Omental fat pad (tissue), 4 donors: Measurements from ENCODE around the gene MAPT. TPM values are rescaled to one million over a fixed set of nuclear protein-coding genes. Genes with fewer than 3 reads are reported as not detected.
"Not testable (repeated sequence)": the region's sequence is repeated elsewhere in the genome, so short reads cannot be mapped to it uniquely, and the experiment has no call there.

ENCODE experiments used
- ATAC-seq: fragments of 150-250 bp; one replicate; pipeline ENCODE4 v1.9.1; 2016; ENCODE audit warnings: mild to moderate bottlenecking, moderate library complexity; ENCODE audit not compliant: low FRiP score
- DNase-seq: peaks from one replicate; pipeline ENCODE4 v3.0.0-alpha.2; 2019; ENCODE audit warnings: low spot score
- total RNA-seq, 4 donors: library from RNA; depleted of rRNA; stranded (reverse); fragments of >200 nt; gene quantifications; one replicate each; pipeline ENCODE4 v1.1.0, GENCODE V29; 2016
- TF ChIP-seq, protein P1 (sequence below), 3 donors: fragments of 450-650 bp; IDR thresholded peaks; one replicate each; pipeline ENCODE4 v1.5.1; 2016 to 2017; ENCODE audit warnings: antibody characterized with exemption in 3 of 3, mild to moderate bottlenecking in 3 of 3, moderate library complexity in 2 of 3

The MAPT gene
- total RNA-seq, 4 donors from 2014 or later, result 4.3 to 18.2 (median 6.4) TPM

DNA sequence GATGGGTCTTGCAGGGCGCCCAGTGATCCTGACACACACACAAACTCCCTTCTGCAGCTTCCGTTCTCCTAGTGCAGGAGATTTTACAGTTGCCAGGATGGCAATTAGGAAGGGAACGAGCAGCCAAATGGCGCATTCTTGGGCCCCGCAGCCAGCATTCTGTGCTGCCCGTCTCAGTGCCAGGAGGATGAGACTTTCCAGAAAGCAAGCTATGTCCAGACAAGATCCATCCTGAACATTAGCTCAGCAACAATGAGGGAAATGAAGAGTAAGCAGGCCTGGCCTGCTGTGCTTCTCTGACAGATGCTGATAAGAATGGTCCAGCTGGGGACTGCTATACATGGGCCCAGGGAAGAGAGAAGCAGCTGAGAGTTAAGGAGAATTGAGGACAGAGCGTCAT, 33.2 kb upstream of the MAPT start:
- ATAC-seq, result no peak
- no peak for DNase-seq
- TF ChIP-seq, protein P1, sequence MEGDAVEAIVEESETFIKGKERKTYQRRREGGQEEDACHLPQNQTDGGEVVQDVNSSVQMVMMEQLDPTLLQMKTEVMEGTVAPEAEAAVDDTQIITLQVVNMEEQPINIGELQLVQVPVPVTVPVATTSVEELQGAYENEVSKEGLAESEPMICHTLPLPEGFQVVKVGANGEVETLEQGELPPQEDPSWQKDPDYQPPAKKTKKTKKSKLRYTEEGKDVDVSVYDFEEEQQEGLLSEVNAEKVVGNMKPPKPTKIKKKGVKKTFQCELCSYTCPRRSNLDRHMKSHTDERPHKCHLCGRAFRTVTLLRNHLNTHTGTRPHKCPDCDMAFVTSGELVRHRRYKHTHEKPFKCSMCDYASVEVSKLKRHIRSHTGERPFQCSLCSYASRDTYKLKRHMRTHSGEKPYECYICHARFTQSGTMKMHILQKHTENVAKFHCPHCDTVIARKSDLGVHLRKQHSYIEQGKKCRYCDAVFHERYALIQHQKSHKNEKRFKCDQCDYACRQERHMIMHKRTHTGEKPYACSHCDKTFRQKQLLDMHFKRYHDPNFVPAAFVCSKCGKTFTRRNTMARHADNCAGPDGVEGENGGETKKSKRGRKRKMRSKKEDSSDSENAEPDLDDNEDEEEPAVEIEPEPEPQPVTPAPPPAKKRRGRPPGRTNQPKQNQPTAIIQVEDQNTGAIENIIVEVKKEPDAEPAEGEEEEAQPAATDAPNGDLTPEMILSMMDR (IDR thresholded peaks at IDR 0.05), result no peak

DNA sequence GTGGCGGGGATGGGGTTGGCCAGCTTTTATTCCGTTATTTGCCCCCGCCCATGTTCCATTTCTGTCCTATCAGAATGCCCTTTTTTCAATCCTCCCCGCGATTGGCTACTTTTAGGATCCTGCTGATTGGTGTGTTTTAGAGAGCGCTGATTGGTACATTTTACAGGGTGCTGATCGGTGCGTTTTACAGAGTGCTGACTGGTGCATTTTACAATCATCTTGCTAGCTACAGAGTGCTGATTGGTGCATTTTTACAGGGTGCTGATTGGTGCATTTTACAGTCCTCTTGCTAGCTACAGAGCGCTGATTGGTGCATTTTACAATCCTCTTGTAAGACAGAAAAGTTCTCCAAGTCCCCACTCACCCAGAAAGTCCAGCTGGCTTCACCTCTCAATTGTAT, 32.2 kb upstream of the MAPT start:
- not testable (repeated sequence) for ATAC-seq, DNase-seq

DNA sequence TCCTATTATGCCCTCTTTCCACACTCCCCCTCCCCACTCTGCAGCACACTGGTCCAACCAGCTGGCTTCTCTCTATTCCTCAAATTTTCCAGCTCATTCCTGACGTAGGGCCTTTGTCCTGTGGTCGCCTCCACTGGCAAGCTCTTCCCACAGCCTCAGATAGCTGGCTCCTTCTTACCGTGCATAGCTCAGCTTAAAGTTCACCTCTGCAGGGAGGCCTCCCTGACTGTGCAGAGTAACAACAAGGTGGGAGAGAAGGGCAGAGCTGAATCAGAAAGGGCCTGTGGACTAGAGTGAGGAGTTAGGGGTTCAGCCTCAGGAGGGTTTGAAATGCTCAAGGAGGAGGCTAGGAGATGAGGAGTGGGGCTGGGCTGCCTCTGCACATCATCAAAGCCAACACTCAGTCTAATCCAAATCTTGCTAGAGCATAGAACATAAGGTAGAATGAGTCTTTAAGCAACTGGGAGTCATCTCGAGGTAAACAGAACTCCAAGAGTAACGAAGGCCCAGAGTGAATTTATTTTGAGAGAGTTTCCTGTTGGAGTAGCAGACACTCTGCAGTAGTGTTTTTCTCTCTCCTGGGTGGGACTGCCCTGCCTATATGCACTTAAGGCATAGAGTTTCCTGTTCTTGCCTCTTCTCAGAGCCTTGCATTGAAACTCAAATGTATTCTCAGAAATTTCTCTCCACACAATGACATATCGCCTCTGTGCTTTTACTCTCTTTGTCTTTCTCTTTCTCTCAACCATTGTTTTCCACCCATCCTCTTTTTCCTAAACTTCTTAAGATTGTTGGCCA, 30.3 kb upstream of the MAPT start:
- TF ChIP-seq, protein P1 (IDR thresholded peaks at IDR 0.05), result no peak
- DNase-seq, result no peak
- no peak for ATAC-seq

DNA sequence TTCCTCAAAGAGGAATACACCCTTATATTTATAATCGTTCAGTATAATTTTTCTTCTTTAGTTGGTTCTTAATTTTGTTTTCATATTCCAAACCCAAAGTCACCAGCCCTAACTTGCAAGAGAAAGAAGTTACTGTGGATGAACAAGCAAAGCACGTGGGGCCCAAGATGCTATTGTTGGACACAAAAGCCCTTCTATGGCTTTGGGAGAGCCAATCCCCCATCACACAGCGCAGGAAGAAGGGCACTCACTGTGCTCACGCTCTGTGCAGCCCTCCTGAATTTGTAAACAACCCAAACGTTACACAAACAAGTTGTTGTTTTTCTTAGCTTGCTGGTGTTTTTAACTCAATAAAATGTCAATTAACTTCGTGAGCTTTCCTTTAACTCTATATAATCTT, 27.2 kb upstream of the MAPT start:
- ATAC-seq (no peak), DNase-seq (no peak)
- TF ChIP-seq, protein P1 (IDR thresholded peaks at IDR 0.05), result no peak

DNA sequence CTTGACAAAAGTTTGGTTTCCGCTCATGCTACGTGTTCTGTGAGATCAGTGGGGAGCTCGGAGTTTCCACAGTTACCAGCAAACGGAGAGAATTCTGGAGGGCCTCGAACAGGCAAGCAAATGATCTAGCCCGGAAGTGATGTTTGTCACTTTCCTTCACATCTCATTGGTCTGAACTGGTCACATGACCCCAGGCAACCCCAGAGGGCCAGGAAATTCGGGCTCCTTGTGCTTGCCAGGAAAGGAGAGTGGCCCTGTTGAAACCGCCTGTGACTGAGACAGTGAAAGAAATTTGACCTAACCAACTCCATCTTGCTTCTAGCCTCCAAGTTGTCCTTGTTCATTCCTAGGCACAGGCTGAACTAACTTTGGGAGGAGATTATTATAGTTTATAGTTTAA, 26.7 kb upstream of the MAPT start:
- no peak for ATAC-seq
- no peak for DNase-seq
- TF ChIP-seq, protein P1 (IDR thresholded peaks at IDR 0.05), result no peak

DNA sequence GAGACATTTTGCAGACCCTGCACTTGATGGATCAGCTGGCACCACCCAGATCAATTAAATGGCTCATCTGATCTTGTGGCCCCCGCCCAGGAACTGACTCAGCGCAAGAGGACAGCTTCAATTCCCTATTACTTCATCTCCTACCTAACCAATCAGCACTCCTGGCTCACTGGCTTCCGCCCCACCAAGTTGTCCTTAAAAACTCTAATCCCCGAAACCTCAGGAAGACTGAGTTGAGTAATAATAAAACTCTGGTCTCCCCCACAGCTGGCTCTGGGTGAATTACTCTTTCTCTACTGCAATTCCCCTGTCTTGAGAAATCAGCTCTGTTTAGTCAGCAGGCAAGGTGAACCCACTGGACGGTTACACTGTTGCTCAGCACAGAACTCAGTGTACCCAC, 26.1 kb upstream of the MAPT start:
- ATAC-seq (no peak), DNase-seq (no peak)

DNA sequence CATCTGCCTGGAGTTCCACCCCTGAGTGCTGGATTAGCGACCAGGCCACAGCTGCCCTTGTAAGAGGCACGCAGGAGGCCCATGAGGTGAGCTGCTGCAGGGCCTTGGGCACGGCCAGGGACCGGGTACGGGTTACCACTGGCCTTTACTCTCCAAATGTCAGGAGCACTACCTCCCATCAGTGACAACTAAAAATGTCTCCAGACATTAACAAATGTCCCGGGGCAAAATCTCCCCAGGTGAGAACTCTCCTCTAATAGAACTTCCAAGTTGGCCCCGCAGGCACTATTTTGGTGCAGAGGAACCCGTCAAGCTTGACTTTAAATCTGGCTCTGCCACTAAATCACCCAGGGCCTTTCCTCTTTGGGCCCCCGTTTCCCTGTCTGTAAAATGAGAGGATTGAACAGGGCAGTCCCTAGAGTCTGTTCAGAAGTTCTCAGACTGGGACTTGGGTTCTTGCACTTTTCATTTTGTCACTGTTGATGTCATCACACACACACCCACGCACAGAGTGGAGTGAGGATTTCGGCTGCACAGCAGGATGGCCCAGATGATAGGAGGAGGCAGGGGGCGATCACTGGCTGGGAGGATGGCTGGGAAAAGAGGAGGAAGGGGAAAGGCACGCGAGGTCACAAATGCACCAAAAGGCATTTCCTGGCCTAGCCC, 24.5 kb upstream of the MAPT start:
- no peak for ATAC-seq
- no peak for DNase-seq
- TF ChIP-seq, protein P1 (IDR thresholded peaks at IDR 0.05), result no peak

More for the DNA sequence above, 26.1 kb upstream of the MAPT start:
- TF ChIP-seq, protein P1 (IDR thresholded peaks at IDR 0.05), result no peak
